SJSA1 (cell line): ENCODE results near the gene OR4X1. TPM values are rescaled to one million over a fixed set of nuclear protein-coding genes. Genes with fewer than 3 reads are reported as not detected.
"Not testable (repeated sequence)": the region's sequence is repeated elsewhere in the genome, so short reads cannot be mapped to it uniquely, and the experiment has no call there.

Experiments
- DNase-seq, 2 experiments: peaks; one replicate each; pipeline ENCODE4 v3.0.0-alpha.2; 2015 to 2020; ENCODE audit warnings: low spot score in 2 of 2, low read depth in 1 of 2
- H3K27ac ChIP-seq: fragments of 250-450 bp; sonication (Bioruptor Pico); 2 replicates; pipeline ENCODE4 v1.5.1; 2020; ENCODE audit warnings: mild to moderate bottlenecking, moderate library complexity
- H3K27me3 ChIP-seq: fragments of 250-450 bp; sonication (Bioruptor Pico); replicated peaks from 2 replicates; pipeline ENCODE4 v1.5.1; 2020; ENCODE audit warnings: mild to moderate bottlenecking, moderate library complexity
- H3K36me3 ChIP-seq: fragments of 250-450 bp; sonication (Bioruptor Pico); 2 replicates; pipeline ENCODE4 v1.5.1; 2020; ENCODE audit warnings: mild to moderate bottlenecking
- H3K4me1 ChIP-seq: fragments of 250-450 bp; sonication (Bioruptor Pico); replicated peaks from 2 replicates; pipeline ENCODE4 v1.6.1; 2021; ENCODE audit warnings: mild to moderate bottlenecking
- H3K4me3 ChIP-seq: fragments of 250-450 bp; sonication (Bioruptor Pico); 2 replicates; pipeline ENCODE4 v1.5.1; 2020; ENCODE audit warnings: mild to moderate bottlenecking
- H3K9me3 ChIP-seq: fragments of 250-450 bp; sonication (Bioruptor Pico); replicated peaks from 2 replicates; pipeline ENCODE4 v1.5.1; 2020; ENCODE audit warnings: mild to moderate bottlenecking
- total RNA-seq: library from RNA; depleted of rRNA; stranded (reverse); fragments of >200 nt; shearing (Covaris generic); gene quantifications from 2 replicates; pipeline ENCODE4 v1.2.3, GENCODE V29; 2014; rRNA removed

The OR4X1 gene, protein sequence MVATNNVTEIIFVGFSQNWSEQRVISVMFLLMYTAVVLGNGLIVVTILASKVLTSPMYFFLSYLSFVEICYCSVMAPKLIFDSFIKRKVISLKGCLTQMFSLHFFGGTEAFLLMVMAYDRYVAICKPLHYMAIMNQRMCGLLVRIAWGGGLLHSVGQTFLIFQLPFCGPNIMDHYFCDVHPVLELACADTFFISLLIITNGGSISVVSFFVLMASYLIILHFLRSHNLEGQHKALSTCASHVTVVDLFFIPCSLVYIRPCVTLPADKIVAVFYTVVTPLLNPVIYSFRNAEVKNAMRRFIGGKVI
- not detected in 2 replicates for total RNA-seq

DNA sequence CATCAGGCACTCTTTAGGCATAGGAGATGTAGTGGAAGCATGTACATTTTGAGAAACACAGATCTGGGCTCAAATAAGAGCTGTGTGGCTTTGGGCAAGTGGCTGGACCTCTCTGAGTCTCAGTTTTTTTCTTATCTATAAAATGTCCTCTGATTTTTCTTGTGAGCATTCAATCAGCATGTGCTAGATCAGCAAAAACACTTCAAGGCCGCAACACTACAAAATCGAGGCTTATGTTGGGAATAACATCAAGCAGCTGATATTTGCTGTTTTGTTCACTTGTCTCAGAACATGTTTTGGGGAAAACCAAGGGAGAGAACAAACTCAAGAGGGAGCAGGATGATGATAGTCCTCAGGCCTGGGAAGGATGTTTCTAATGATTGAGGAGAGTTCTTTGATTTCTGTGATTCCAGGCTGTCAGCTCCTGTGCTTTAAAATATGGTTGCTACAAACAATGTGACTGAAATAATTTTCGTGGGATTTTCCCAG is at the start of gene OR4X1:
Gene OR4X1 (plus strand): TSS at position 439 of the 489 bp plus-strand sequence. CDS start 0 bp downstream, at position 439.
- no peak within 1 kb of the TSS for H3K27ac ChIP-seq
- H3K4me3 ChIP-seq = no peak within 1 kb of the TSS
- H3K27me3 ChIP-seq = no peaks in the 10 kb centered on the region
- H3K4me1 ChIP-seq = no peaks in the 10 kb centered on the region
- H3K36me3 ChIP-seq = no peaks in the 10 kb centered on the region
- no peak for DNase-seq
- H3K9me3 ChIP-seq = no peaks in the 10 kb centered on the region

DNA sequence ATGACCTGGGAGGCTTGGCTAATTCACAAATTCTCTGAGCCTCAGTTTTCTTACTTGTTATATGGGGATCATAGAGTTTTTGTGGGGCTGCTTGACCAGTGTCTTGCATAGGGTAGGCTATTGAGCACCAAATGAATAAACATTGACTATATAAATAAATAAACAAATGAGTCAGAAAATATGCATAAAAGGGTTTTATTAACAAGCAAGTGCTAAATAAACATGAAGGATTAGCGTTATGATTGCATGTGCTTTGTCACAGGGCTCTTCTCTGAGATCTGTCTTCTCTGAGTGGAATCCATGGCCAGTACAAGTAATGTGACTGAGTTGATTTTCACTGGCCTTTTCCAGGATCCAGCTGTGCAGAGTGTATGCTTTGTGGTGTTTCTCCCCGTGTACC is 47.2 kb upstream of the OR4X1 start, which contains the start of gene OR4B1:
Gene OR4B1 (plus strand): TSS at position 301 of the 400 bp plus-strand sequence. CDS start 0 bp downstream, at position 301.
- H3K27me3 ChIP-seq = no peaks in the 10 kb centered on the region; the same call in 1 of the 2 replicates
- no peaks in the 10 kb centered on the region for H3K9me3 ChIP-seq
- no peak within 1 kb of the TSS for H3K27ac ChIP-seq
- no peaks in the 10 kb centered on the region for H3K36me3 ChIP-seq
- no peaks in the 10 kb centered on the region for H3K4me1 ChIP-seq
- no peak for DNase-seq
- H3K4me3 ChIP-seq = no peak within 1 kb of the TSS

DNA sequence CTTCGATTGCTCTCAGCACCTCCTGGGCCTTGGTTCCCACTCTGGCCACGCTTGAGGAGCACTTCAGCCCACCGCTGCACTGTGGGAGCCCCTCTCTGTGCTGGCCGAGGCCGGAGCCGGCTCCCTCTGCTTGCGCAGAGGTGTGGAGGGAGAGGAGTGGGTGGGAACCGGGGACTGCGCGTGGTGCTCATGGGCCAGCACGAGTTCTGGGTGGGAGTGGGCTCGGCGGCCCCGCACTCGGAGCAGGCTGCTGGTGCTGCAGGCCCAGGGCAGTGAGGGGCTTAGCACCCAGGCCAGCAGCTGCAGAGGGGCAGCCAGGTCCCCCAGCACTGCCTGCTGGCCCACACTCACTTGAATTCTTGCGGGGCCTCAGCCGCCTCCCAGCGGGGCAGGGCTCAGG is 34.9 kb upstream of the OR4X1 start:
- Histone ChIP-seq H3K4me3 (no peak overlapping the region), H3K4me1 (no peaks in the 10 kb centered on the region), H3K27me3 (no peaks in the 10 kb centered on the region), H3K27ac (no peak overlapping the region), H3K9me3 (no peaks in the 10 kb centered on the region), H3K36me3 (no peaks in the 10 kb centered on the region)
- DNase-seq = no peak

DNA sequence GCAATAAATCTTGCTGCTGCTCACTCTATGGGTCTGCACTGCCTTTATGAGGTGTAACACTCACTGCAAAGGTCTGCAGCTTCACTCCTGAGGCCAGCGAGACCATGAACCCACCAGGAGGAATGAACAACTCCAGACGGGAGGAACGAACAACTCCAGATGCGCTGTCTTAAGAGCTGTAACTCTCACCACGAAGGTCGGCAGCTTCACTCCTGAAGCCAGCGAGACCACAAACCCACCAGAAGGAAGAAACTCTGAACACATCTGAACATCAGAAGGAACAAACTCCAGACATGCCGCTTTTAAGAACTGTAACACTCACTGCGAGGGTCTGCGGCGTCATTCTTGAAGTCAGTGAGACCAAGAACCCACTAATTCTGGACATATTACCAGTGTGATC is 33.6 kb upstream of the OR4X1 start:
- H3K36me3 ChIP-seq, H3K9me3 ChIP-seq, H3K4me1 ChIP-seq, H3K27me3 ChIP-seq, H3K27ac ChIP-seq, H3K4me3 ChIP-seq, DNase-seq: not testable (repeated sequence)

DNA sequence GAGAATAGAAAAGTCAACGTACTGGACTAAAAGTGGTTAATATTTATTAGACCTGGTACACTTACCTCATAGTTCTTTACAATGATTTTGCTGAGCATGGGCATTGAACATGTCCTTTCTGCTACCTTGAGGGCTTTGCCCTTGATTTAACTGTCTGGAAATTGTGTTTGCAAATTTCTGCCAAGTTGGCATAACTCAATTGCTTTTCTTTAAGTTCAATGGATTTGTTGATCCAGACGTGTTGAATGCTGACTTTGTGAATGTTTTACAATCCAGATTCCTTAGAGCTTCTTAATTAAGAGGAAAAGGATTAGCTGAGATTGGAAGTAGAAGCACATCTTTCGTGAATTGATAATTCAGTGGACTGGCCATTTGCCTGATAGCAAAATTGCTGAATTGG is 25.9 kb upstream of the OR4X1 start:
- no peaks in the 10 kb centered on the region for H3K36me3 ChIP-seq
- no peak overlapping the region for H3K4me3 ChIP-seq
- peaks cover 2% of the 10 kb centered on the region for H3K27me3 ChIP-seq
- H3K4me1 ChIP-seq = no peaks in the 10 kb centered on the region
- no peak overlapping the region for H3K27ac ChIP-seq
- DNase-seq = no peak
- H3K9me3 ChIP-seq = no peaks in the 10 kb centered on the region

DNA sequence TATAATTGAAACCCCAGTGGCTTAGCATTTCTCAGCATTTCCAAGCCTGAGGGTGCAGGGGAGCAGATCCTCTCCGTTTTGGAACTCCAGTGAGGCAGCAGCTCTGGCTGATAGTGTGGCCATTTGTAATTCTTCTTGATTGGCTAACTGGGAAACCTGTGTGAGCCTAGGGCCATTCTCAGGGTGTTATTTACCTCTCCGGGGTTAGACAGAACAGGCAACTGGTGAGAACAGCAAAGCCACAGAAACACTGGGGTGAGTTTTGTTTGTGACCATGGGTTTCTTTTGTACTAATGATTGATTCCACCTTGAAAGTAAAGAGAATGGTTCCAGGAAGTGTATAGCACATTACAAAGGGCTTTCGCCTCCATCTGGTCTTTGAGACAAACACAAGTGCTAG is 21.2 kb upstream of the OR4X1 start:
- Histone ChIP-seq H3K9me3 (no peaks in the 10 kb centered on the region), H3K4me1 (no peaks in the 10 kb centered on the region), H3K4me3 (no peak overlapping the region), H3K27ac (no peak overlapping the region), H3K27me3 (peaks cover 2% of the 10 kb centered on the region; the same call in 1 of the 2 replicates), H3K36me3 (no peaks in the 10 kb centered on the region)
- no peak for DNase-seq

DNA sequence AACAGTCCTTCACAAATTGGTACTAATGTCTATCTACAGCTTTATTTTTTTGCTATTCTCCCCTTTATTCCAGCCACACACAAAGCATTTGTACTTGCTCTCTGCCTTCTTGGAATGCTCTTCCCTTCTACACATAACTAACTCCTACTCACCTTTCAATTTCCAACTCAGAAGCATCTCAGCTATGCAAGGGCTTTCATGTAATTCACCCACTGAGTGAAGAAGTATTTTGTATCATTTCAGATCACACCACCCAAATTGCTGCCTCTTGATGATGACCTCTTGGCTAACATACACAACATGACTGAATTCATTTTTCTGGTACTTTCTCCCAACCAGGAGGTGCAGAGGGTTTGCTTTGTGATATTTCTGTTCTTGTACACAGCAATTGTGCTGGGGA is 18.9 kb upstream of the OR4X1 start, which contains the start of gene OR4X2:
Gene OR4X2 (plus strand): TSS at position 301 of the 400 bp plus-strand sequence. CDS start 0 bp downstream, at position 301.
- no peaks in the 10 kb centered on the region for H3K4me1 ChIP-seq

DNA sequence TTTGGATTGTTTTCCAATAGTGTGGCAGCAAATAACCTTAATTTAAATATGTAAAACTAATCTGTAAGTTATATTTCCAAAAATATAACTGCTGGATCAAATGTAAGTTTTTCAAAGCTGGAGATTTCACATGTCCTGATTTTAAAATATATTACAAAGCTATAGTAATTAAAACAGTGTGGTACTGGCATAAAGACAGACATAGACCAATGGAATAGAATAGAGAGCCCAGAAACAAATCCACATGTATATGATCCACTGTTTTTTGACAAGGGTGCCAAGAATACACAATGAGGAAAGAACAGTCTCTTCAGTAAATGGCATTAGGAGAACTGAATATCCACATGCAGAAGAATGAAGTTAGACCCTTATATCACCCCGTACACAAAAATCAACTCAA is 14.8 kb upstream of the OR4X1 start:
- DNase-seq = no peak
- H3K27ac ChIP-seq = no peak overlapping the region
- H3K36me3 ChIP-seq = no peaks in the 10 kb centered on the region

More for the DNA sequence above, 18.9 kb upstream of the OR4X1 start, which contains the start of gene OR4X2:
- no peak within 1 kb of the TSS for H3K4me3 ChIP-seq
- H3K27me3 ChIP-seq = no peaks in the 10 kb centered on the region; the same call in 1 of the 2 replicates
- DNase-seq = no peak
- H3K36me3 ChIP-seq = no peaks in the 10 kb centered on the region
- H3K9me3 ChIP-seq = no peaks in the 10 kb centered on the region; the same call in 1 of the 2 replicates
- H3K27ac ChIP-seq = no peak within 1 kb of the TSS

DNA sequence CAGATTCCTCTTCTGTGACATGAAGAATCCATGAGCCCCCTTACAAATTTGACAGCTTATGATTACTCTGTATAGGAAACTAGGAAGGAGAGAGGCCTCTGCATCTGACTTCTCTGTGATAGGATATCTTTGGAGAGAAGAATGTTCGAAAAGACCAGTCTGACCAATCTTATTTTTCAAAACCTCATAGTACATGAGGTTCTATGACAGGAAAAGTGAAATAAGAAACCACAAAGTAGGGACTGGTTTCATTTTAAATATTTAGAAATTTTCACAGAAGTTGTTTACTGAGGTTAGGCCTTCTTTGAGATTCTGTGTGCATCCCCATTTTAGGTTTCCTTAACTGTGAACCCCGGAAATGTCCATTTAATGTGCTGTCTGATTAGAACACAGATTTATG is 2.1 kb upstream of the OR4X1 start:
- no peaks in the 10 kb centered on the region for H3K4me1 ChIP-seq
- no peak for DNase-seq
- H3K27me3 ChIP-seq = no peaks in the 10 kb centered on the region
- no peaks in the 10 kb centered on the region for H3K9me3 ChIP-seq
- no peak overlapping the region for H3K27ac ChIP-seq
- H3K36me3 ChIP-seq = no peaks in the 10 kb centered on the region
- no peak overlapping the region for H3K4me3 ChIP-seq

More for the DNA sequence above, 14.8 kb upstream of the OR4X1 start:
- no peak overlapping the region for H3K4me3 ChIP-seq
- H3K9me3 ChIP-seq = no peaks in the 10 kb centered on the region; the same call in 1 of the 2 replicates
- H3K4me1 ChIP-seq = no peaks in the 10 kb centered on the region
- no peaks in the 10 kb centered on the region; the same call in 1 of the 2 replicates for H3K27me3 ChIP-seq

DNA sequence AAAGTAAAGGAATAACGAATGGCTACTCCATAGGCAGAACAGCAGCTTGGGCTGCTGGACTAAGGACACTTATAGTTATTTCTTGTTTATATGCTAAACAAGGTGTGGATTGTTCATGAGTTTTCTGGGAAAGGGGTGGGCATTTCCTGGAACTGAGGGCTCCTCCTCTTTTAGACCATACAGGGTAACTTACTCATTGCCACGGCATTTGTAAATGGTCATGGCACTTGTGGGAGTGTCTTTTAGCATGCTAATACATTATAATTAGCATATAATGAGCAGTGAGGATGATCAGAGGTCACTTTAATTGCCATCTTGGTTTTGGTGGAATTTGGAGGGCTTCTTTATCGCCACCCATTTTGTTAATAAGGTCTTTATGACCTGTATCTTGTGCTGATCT is 7.0 kb downstream of the OR4X1 start:
- Histone ChIP-seq H3K27me3 (no peaks in the 10 kb centered on the region), H3K4me1 (no peaks in the 10 kb centered on the region)
- DNase-seq = no peak

DNA sequence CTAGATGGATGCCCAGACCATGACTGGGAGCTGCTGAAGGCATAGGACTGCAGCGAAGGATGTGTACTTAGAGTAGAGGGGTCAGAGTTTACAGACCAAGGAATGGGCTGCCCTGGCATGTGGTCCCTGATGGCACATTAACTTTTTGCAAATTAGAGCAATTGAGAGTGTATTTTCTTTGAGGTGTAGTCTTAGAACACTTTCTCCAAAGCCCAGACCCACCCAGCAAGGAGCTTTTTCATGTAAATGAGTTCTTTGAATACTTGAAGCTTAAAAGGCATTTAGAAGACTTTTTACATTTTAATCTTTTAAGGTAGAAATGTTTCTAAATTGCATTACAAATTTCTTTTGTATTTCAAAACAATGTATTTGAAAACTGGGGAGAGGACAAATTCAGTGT is 8.9 kb downstream of the OR4X1 start:
- Histone ChIP-seq H3K27ac (no peak overlapping the region), H3K4me1 (no peaks in the 10 kb centered on the region), H3K27me3 (no peaks in the 10 kb centered on the region)

More for the DNA sequence above, 7.0 kb downstream of the OR4X1 start:
- Histone ChIP-seq H3K4me3 (no peak overlapping the region), H3K27ac (no peak overlapping the region), H3K9me3 (no peaks in the 10 kb centered on the region), H3K36me3 (no peaks in the 10 kb centered on the region)

DNA sequence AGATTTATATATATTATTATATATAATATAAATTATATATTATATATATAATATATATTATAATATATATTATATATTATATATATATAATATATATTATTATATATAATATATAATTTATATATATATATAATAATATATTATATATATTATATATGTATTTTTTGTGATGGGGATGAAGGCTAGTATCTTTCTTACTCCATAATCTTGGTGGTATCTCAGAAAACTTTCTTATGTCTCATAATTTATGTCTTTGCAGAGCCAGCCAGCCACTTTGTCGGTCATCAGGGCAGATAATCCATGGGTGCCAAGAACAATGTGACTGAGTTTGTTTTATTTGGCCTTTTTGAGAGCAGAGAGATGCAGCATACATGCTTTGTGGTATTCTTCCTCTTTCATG is 42.3 kb downstream of the OR4X1 start, which contains the start of gene OR4S1:
Gene OR4S1 (plus strand): TSS at position 301 of the 400 bp plus-strand sequence. CDS start 0 bp downstream, at position 301.
- Histone ChIP-seq H3K9me3 (no peaks in the 10 kb centered on the region), H3K27me3 (no peaks in the 10 kb centered on the region; the same call in 1 of the 2 replicates), H3K36me3 (no peaks in the 10 kb centered on the region)

More for the DNA sequence above, 8.9 kb downstream of the OR4X1 start:
- Histone ChIP-seq H3K9me3 (no peaks in the 10 kb centered on the region), H3K36me3 (no peaks in the 10 kb centered on the region), H3K4me3 (no peak overlapping the region)
- no peak for DNase-seq

DNA sequence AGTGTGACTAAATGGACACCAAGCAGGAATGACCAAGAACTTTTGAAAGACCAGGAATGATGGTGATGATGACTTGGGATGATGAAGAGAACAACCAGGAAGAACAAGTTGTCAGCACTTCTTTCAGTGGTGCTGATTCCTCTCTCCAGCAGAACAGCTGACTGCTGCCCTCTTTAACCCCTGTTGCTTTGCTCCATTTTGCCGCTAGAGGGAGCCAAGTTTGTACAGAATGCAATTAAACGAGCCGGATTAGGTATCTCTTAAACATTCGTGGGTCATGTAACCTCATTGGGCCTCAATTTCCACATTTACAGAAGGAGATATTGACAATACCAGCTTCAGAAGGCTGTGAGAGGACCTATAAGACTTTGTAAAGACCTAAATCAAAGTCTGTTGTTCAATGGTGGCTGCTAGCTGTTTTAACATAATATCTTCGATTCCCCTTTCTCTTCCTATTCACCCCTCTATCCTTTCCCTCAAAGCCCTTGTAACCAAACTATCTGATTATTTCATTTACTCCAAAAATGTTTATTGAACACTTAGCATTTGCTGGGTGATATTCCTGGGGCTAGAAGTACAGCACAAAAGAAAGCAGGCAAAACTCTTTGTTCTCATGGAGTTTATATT is 44.2 kb downstream of the OR4X1 start:
- no peaks in the 10 kb centered on the region; the same call in 1 of the 2 replicates for H3K27me3 ChIP-seq
- H3K36me3 ChIP-seq = no peaks in the 10 kb centered on the region
- H3K9me3 ChIP-seq = no peaks in the 10 kb centered on the region
- DNase-seq = peak; percentile 51 to 66
- H3K4me3 ChIP-seq = no peak overlapping the region
- no peak overlapping the region for H3K27ac ChIP-seq
- H3K4me1 ChIP-seq = no peaks in the 10 kb centered on the region

More for the DNA sequence above, 42.3 kb downstream of the OR4X1 start, which contains the start of gene OR4S1:
- no peak within 1 kb of the TSS for H3K4me3 ChIP-seq
- no peak within 1 kb of the TSS for H3K27ac ChIP-seq
- no peaks in the 10 kb centered on the region for H3K4me1 ChIP-seq
- no peak for DNase-seq

DNA sequence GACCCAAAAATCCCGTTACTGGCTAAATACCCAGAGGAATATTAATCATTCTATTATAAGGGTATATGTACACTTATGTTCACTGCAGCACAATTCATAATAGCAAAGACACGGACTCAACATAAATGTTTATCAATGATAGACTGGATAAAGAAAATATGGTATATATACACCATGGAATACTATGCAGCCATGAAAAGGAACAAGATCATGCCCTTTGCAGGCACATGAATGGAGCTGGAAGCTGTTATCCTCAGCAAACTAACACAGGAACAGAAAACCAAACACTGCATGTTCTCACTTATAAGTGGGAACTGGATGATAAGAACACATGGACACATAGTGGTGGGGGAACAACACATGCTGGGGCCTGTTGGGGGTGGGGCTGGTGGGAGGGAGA is 49.9 kb downstream of the OR4X1 start:
- H3K27me3 ChIP-seq, H3K4me1 ChIP-seq, DNase-seq, H3K27ac ChIP-seq, H3K36me3 ChIP-seq, H3K9me3 ChIP-seq, H3K4me3 ChIP-seq: not testable (repeated sequence)
